Trophoblast cell (in vitro differentiated cells and primary cell): ENCODE data around the gene IP6K3.

Experiments used
- DNase-seq, 2 donors: peaks; one replicate each; pipeline ENCODE4 v3.0.0-alpha.2; 2016
- H2AFZ ChIP-seq: 2 replicates; pipeline ENCODE4 v1.6.1; 2013; ENCODE audit warnings: low read length, moderate library complexity, mild to moderate bottlenecking; ENCODE audit not compliant: insufficient read depth, poor library complexity
- H2AK5ac ChIP-seq: 2 replicates; pipeline ENCODE4 v1.6.1; 2013; ENCODE audit warnings: mild to moderate bottlenecking, low read length
- H2BK120ac ChIP-seq: 2 replicates; pipeline ENCODE4 v1.6.1; 2013; ENCODE audit warnings: low read length, mild to moderate bottlenecking, moderate library complexity; ENCODE audit not compliant: insufficient read depth, poor library complexity
- H2BK12ac ChIP-seq: 2 replicates; pipeline ENCODE4 v1.6.1; 2013; ENCODE audit warnings: mild to moderate bottlenecking, low read length, moderate library complexity
- H2BK5ac ChIP-seq: 2 replicates; pipeline ENCODE4 v1.6.1; 2013; ENCODE audit warnings: low read length, low read depth, moderate library complexity, mild to moderate bottlenecking; ENCODE audit not compliant: poor library complexity
- H3K14ac ChIP-seq: 2 replicates; pipeline ENCODE4 v1.6.1; 2013; ENCODE audit warnings: mild to moderate bottlenecking, low read length
- H3K18ac ChIP-seq: 2 replicates; pipeline ENCODE4 v1.6.1; 2013; ENCODE audit warnings: mild to moderate bottlenecking, low read length
- H3K23ac ChIP-seq: 2 replicates; pipeline ENCODE4 v1.6.1; 2013; ENCODE audit warnings: low read length
- H3K27ac ChIP-seq: 2 replicates; pipeline ENCODE4 v1.5.1; 2013; ENCODE audit warnings: low read depth, mild to moderate bottlenecking, inconsistent platforms, low read length, moderate library complexity
- H3K27me3 ChIP-seq: 2 replicates; pipeline ENCODE4 v1.6.1; 2013; ENCODE audit warnings: inconsistent platforms, mild to moderate bottlenecking, low read length, moderate library complexity; ENCODE audit not compliant: insufficient read depth
- H3K36me3 ChIP-seq, 2 experiments: 1 replicate in 1 of 2; 2 replicates in 1 of 2; pipeline ENCODE4 v1.6.1; 2013; ENCODE audit warnings: low read length in 2 of 2, mild to moderate bottlenecking in 2 of 2, moderate library complexity in 1 of 2; ENCODE audit not compliant: insufficient read depth in 2 of 2, control insufficient read depth in 1 of 2
- H3K4ac ChIP-seq: 2 replicates; pipeline ENCODE4 v1.6.1; 2013; ENCODE audit warnings: low read depth, mild to moderate bottlenecking, low read length, moderate library complexity
- H3K4me1 ChIP-seq, 2 experiments: 1 replicate in 1 of 2; 2 replicates in 1 of 2; pipeline ENCODE4 v1.6.1; 2013; ENCODE audit warnings: low read length in 2 of 2, mild to moderate bottlenecking in 2 of 2, moderate library complexity in 1 of 2; ENCODE audit not compliant: insufficient read depth in 2 of 2, control insufficient read depth in 1 of 2
- H3K4me2 ChIP-seq: 2 replicates; pipeline ENCODE4 v1.6.1; 2013; ENCODE audit warnings: inconsistent platforms, mild to moderate bottlenecking, low read length, moderate library complexity
- H3K4me3 ChIP-seq: 2 replicates; pipeline ENCODE4 v1.5.1; 2013; ENCODE audit warnings: mild to moderate bottlenecking, low read depth, low read length, inconsistent platforms
- H3K79me1 ChIP-seq: one replicate; pipeline ENCODE4 v1.6.1; 2013; ENCODE audit warnings: low read length
- H3K79me2 ChIP-seq: 2 replicates; pipeline ENCODE4 v1.6.1; 2013; ENCODE audit warnings: low read length, mild to moderate bottlenecking; ENCODE audit not compliant: control insufficient read depth, insufficient read depth, poor library complexity
- H3K9ac ChIP-seq: 2 replicates; pipeline ENCODE4 v1.6.1; 2013; ENCODE audit warnings: mild to moderate bottlenecking, low read length
- H3K9me3 ChIP-seq: 2 replicates; pipeline ENCODE4 v1.6.1; 2013; ENCODE audit warnings: low read depth, mild to moderate bottlenecking, control low read depth, inconsistent platforms, low read length; ENCODE audit not compliant: insufficient read depth
- H4K12ac ChIP-seq: 2 replicates; pipeline ENCODE4 v1.6.1; 2013; ENCODE audit warnings: low read depth, mild to moderate bottlenecking, low read length, moderate library complexity
- H4K8ac ChIP-seq: 2 replicates; pipeline ENCODE4 v1.6.1; 2013; ENCODE audit warnings: low read depth, mild to moderate bottlenecking, low read length, moderate library complexity
- H4K91ac ChIP-seq: one replicate; pipeline ENCODE4 v1.6.1; 2013; ENCODE audit warnings: low read depth, mild to moderate bottlenecking, low read length, moderate library complexity
- WGBS: extraction: QIAGEN DNeasy Blood & Tissue Kit; methylation state at CpG from one replicate; pipeline ENCODE4 v1.1.7; 2013; ENCODE audit warnings: missing lambda C conversion rate; ENCODE audit not compliant: insufficient read length, insufficient coverage; ENCODE audit errors: extremely low coverage; 5-methylcytosine and 5-hydroxymethylcytosine counted together

The IP6K3 gene

DNA sequence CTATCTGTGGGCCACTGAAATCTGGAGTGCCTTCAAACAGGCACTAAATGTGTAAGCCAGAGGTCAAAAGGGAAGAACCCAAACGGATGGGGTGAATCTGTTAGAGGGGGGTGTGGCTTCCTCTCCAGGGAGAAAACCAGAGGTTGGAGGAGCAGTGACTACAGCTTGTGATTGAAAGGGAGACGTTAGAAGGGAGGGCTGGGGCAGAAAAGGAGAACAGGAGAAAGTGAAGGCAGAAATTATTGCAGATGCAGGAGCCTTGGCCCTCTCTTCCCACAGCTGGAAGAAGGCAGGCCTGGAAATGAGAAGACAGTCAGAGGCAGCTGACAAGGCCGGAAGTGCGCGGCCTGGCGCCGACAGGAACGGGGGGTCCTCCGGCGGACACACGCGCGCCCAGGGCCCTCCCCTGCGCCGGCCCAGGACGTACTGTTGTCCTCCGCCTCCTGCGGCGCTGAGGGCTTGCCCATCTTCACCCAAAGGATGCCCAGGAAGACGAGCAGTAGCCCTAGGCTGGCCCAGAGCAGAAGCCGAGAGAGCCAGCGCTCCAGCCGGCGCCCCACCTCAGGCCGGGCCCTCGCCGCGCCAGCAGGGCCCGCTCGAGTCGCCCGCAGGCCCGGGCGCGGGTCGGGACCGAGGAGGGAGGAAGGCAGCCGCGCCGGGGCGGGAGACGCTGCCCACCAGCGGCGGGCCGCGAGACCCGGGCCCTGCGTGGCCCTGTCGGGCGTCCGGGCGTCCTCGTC, 41.4 kb upstream of the IP6K3 start:
- peaks cover 17 to 20% of the 10 kb centered on the region in 2 experiments for H3K36me3 ChIP-seq
- peak overlapping the region; percentile 80 for H2BK120ac ChIP-seq
- no peaks in the 10 kb centered on the region for H3K27me3 ChIP-seq
- no CpG with 5 or more reads among the region's 53 CpGs for WGBS
- H3K18ac ChIP-seq = peak overlapping the region; percentile 55
- peaks cover 14% of the 10 kb centered on the region for H3K79me1 ChIP-seq
- H3K79me2 ChIP-seq = peaks cover 9% of the 10 kb centered on the region
- H3K4me3 ChIP-seq = peak overlapping the region; percentile 90
- H2BK5ac ChIP-seq = peak overlapping the region; percentile 50
- peak overlapping the region; percentile 74 for H3K27ac ChIP-seq
- H3K9me3 ChIP-seq = no peaks in the 10 kb centered on the region
- peak overlapping the region; percentile 80 for H3K4me2 ChIP-seq
- H3K4me1 ChIP-seq = peaks cover 6 to 13% of the 10 kb centered on the region in 2 experiments
- no peak overlapping the region for H3K23ac ChIP-seq
- H2BK12ac ChIP-seq = no peak overlapping the region
- peak; percentile 13 to 55 for DNase-seq
- H2AK5ac ChIP-seq = peak overlapping the region; percentile 56
- peak overlapping the region; percentile 84 for H4K91ac ChIP-seq
- peak overlapping the region; percentile 68 for H4K12ac ChIP-seq
- peak overlapping the region; percentile 87 for H4K8ac ChIP-seq
- H3K9ac ChIP-seq = peak overlapping the region; percentile 87
- H3K4ac ChIP-seq = peak overlapping the region; percentile 59
- peak overlapping the region; percentile 55 for H2AFZ ChIP-seq
- H3K14ac ChIP-seq = peak overlapping the region; percentile 75

DNA sequence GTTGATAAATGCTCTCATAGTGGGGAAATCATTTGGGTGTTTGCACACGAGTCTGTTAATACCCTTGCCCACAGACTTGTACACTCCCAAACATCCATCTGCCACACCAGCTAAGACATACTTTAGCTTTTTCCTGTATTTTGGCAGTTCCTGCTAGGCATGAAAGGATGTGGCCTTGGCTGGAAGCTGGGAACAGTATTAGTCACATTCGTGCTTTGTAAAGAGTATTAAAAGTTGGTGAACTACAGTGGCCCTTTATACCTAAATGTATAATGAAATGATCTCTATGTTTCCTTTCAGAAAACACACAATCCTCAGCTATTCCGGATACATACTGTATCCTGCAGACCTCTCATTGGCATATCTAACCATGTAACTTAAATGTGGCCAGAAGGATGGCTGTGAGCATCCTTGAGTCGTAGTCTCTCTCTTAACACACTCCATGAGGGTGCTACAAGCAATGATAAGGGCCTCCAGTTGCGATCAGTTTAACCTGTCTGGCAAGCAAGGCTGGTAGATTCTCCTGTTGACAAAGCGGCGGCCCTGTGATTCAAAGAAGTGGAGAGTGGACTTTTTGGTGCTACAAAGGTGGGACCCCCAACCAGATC, 40.7 kb upstream of the IP6K3 start:
- Histone ChIP-seq H3K27ac (peak overlapping the region; percentile 74), H3K79me2 (peaks cover 9% of the 10 kb centered on the region), H4K8ac (peak overlapping the region; percentile 87), H3K4me2 (peak overlapping the region; percentile 80), H4K91ac (peak overlapping the region; percentile 84), H3K4me3 (no peak overlapping the region), H3K14ac (no peak overlapping the region), H2AK5ac (peak overlapping the region; percentile 32), H3K9me3 (no peaks in the 10 kb centered on the region), H3K23ac (no peak overlapping the region), H3K36me3 (peaks cover 23 to 27% of the 10 kb centered on the region in 2 experiments), H3K4me1 (peaks cover 9 to 16% of the 10 kb centered on the region in 2 experiments), H2BK120ac (peak overlapping the region; percentile 80), H3K79me1 (peaks cover 14% of the 10 kb centered on the region), H3K27me3 (no peaks in the 10 kb centered on the region), H2BK12ac (no peak overlapping the region), H3K9ac (peak overlapping the region; percentile 87), H3K4ac (peak overlapping the region; percentile 43), H4K12ac (no peak overlapping the region), H2AFZ (no peak overlapping the region), H2BK5ac (peak overlapping the region; percentile 50), H3K18ac (peak overlapping the region; percentile 55)
- DNase-seq = peak; percentile 79 to 80
- no CpG with 5 or more reads among the region's 7 CpGs for WGBS

DNA sequence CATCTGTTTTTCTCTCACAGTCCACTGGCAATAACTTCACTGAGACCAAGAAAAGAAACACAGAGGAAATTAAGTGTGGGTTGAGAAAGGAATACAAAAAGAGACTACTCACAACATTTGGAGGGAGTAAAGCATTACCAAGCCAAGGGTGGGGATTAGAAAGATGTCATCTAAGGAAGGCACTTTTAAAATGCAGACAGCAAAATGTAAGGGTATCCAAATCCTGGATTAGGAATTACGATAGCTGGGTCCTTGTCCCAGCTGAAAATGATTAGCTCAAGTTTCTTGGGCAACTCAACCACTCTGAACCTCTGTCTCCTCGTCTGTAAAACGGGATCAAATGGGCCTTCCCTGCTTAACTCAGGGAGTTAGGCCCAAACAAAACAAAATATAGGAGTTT, 40.0 kb upstream of the IP6K3 start:
- H4K8ac ChIP-seq = no peak overlapping the region
- no peak overlapping the region for H3K4me2 ChIP-seq
- H3K4me1 ChIP-seq = peaks cover 17 to 23% of the 10 kb centered on the region in 2 experiments
- H4K12ac ChIP-seq = no peak overlapping the region
- H3K9me3 ChIP-seq = no peaks in the 10 kb centered on the region
- no peak overlapping the region for H3K4ac ChIP-seq
- H3K4me3 ChIP-seq = no peak overlapping the region
- H4K91ac ChIP-seq = no peak overlapping the region
- peaks cover 9% of the 10 kb centered on the region for H3K79me2 ChIP-seq
- no peak overlapping the region for H2AK5ac ChIP-seq
- no peak overlapping the region for H2AFZ ChIP-seq
- H3K14ac ChIP-seq = no peak overlapping the region
- H3K9ac ChIP-seq = no peak overlapping the region
- H3K18ac ChIP-seq = no peak overlapping the region
- no peak overlapping the region for H2BK5ac ChIP-seq
- H2BK12ac ChIP-seq = no peak overlapping the region
- no peak overlapping the region for H3K23ac ChIP-seq
- peaks cover 30 to 31% of the 10 kb centered on the region in 2 experiments for H3K36me3 ChIP-seq
- no peak overlapping the region for H2BK120ac ChIP-seq
- WGBS = no CpG with 5 or more reads among the region's 3 CpGs
- peaks cover 18% of the 10 kb centered on the region for H3K79me1 ChIP-seq
- DNase-seq = no peak
- H3K27ac ChIP-seq = no peak overlapping the region
- H3K27me3 ChIP-seq = no peaks in the 10 kb centered on the region

DNA sequence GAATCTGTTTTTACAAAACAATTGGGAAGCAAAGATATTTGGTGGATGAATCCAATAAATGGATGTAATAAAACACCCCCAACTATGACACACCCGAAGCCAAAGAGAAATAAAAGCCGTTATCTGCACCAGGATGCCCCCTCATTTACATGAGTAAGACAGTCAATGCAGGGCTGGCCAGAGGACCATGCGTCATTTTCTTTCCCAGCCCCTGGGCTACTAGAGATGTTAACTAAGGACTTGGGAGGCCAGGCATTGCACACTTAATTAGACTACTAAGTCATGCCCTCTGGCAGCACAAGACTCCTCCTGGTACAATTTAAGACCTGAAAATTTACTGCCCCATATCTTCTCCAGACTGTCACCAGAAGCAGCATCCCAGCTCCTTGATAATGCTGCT, 39.1 kb upstream of the IP6K3 start:
- no peak overlapping the region for H3K9ac ChIP-seq
- peaks cover 9% of the 10 kb centered on the region for H3K79me2 ChIP-seq
- peaks cover 31 to 32% of the 10 kb centered on the region in 2 experiments for H3K36me3 ChIP-seq
- no peaks in the 10 kb centered on the region for H3K27me3 ChIP-seq
- no peak overlapping the region for H4K91ac ChIP-seq
- no CpG with 5 or more reads among the region's 3 CpGs for WGBS
- no peak overlapping the region for H3K27ac ChIP-seq
- H3K4ac ChIP-seq = no peak overlapping the region
- no peak overlapping the region for H4K8ac ChIP-seq
- no peak overlapping the region for H2AFZ ChIP-seq
- no peak overlapping the region for H3K4me3 ChIP-seq
- no peak overlapping the region for H3K23ac ChIP-seq
- H3K18ac ChIP-seq = no peak overlapping the region
- H3K4me2 ChIP-seq = no peak overlapping the region
- no peak overlapping the region for H2BK12ac ChIP-seq
- no peak overlapping the region for H2BK120ac ChIP-seq
- no peak overlapping the region for H2BK5ac ChIP-seq
- peaks cover 20% of the 10 kb centered on the region for H3K79me1 ChIP-seq
- H3K9me3 ChIP-seq = no peaks in the 10 kb centered on the region
- no peak overlapping the region for H2AK5ac ChIP-seq
- DNase-seq = peak; percentile 20 to 30
- H3K4me1 ChIP-seq = peaks cover 24 to 29% of the 10 kb centered on the region in 2 experiments
- H3K14ac ChIP-seq = no peak overlapping the region
- H4K12ac ChIP-seq = no peak overlapping the region
